Measurements from ENCODE around the gene TM9SF3.

TM9SF3 gene

DNA sequence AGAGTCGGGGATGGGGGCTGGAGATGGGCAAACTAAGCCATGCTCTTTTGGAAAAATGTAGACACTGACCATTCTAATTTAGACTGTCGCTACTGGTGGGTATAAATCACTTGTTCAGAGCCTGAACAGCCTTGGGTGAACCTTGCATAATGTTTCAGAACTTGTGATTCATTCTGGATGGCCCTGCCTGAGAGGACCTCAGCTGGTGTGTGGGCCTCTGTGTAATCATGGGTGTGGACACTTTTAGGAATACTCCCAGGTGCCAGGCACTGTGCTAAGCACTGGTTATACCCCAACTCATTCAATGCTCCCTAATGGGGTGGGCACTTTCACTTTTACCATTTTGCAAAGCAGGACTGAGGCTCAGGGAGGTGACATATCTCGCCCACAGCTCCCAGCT, 26.8 kb upstream of the TM9SF3 start:
- no peak for DNase-seq (ENCODE audit: extremely low spot score)
- TF ChIP-seq, protein P1, sequence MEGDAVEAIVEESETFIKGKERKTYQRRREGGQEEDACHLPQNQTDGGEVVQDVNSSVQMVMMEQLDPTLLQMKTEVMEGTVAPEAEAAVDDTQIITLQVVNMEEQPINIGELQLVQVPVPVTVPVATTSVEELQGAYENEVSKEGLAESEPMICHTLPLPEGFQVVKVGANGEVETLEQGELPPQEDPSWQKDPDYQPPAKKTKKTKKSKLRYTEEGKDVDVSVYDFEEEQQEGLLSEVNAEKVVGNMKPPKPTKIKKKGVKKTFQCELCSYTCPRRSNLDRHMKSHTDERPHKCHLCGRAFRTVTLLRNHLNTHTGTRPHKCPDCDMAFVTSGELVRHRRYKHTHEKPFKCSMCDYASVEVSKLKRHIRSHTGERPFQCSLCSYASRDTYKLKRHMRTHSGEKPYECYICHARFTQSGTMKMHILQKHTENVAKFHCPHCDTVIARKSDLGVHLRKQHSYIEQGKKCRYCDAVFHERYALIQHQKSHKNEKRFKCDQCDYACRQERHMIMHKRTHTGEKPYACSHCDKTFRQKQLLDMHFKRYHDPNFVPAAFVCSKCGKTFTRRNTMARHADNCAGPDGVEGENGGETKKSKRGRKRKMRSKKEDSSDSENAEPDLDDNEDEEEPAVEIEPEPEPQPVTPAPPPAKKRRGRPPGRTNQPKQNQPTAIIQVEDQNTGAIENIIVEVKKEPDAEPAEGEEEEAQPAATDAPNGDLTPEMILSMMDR (IDR thresholded peaks at IDR 0.05; ENCODE audit: control extremely low read depth, extremely low read depth, low read depth, missing control alignments), result no peak
- ChIA-PET POLR2A (no interaction called here), CTCF (no interaction called here)

DNA sequence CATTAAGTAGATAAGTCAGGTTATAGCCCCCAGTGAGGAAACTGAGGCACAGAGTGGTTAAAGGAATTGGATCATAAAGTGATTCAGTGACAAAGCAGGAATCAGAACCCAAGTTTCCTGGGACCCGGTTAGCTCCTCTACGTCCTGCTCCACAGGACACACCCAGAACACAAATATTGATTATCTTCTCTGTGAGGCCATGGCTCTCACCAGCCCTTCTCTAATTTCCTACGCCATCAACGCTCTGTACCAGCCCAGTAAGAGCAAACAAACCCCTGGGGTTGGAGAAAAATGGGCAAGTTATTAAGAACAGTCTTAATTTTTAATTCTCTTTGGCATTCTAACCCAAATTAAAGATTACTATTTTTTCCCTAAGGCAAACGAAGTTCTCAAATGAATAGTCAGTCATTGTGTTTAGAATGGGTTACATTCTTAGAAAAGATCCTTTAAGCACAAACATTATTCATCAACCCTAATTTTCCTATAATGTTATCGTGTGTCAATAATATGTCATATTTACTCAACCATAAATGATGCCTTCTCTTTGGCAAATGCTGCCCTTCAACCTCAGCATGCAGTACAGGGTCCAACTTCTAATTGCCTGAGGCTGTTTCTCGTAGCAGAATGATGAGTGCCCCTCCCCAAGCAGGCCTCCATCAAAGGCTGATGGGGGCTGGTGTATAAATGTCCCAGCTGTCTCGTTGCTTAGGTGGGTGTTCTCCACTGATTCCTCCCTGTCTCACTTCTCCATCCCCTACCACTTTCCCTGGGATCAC, 25.4 kb upstream of the TM9SF3 start:
- CTCF ChIA-PET, result no interaction called here
- DNase-seq (ENCODE audit: extremely low spot score), result no peak
- TF ChIP-seq, protein P1 (IDR thresholded peaks at IDR 0.05; ENCODE audit: control extremely low read depth, extremely low read depth, low read depth, missing control alignments), result no peak
- POLR2A ChIA-PET, result no interaction called here

GRCh38 chr10:96610817-96611216, 24.0 kb upstream of the TM9SF3 start:
- ChIA-PET POLR2A (interaction anchor here (0.6 kb wide), 1 partner anchor 18 kb away, joined by 7 read pairs; no protein-coding TSS in a partner anchor), CTCF (no interaction called here)

DNA sequence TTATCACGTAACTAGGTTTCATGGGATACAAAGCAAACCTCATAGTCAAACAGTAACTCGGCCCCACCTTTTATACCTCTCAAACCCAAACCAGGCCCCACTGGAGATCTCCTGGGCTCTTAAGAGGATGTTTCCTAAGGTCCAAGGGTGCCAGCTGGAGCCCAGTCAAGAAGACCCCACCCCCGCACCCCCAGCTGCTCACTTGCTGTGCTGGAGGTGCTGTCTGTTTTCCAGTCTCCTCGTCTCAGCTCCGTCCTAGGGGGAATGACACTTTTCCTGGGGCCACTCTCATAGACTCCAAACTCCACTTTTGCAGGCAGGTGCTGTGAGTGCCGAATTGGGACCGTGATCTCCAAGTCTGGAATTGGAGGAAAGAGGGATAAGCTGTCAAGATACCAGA, 22.7 kb upstream of the TM9SF3 start:
- POLR2A ChIA-PET, result no interaction called here

More at GRCh38 chr10:96610817-96611216, 24.0 kb upstream of the TM9SF3 start:
- DNase-seq (ENCODE audit: extremely low spot score), result no peak
- TF ChIP-seq, protein P1 (IDR thresholded peaks at IDR 0.05; ENCODE audit: control extremely low read depth, extremely low read depth, low read depth, missing control alignments), result no peak

DNA sequence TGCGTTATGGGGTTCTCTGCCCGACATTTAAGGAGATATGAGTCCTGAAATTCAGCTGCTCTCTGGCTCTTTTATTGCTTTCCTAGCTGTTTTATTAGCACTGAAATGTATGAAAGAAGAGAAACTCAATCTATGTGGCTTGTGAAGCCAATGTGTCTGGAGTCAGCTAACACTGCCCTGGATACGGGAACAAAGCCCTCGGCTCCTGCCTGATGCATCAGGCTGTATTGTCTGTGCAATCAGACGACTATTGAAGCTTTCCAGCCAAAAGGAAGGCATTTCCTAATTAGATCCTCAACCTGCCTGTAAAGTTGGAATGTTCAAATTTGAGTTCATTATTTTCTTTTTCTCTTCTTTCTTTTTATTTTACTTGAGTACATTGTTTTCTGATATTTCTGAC, 22.0 kb upstream of the TM9SF3 start:
- ChIA-PET POLR2A (no interaction called here), CTCF (interaction anchor here (1.2 to 1.9 kb wide), 5 partner anchors 13 to 233 kb away, joined by 3 to 6 read pairs (median 4); no protein-coding TSS in a partner anchor)
- no peak for DNase-seq (ENCODE audit: extremely low spot score)
- TF ChIP-seq, protein P1 (IDR thresholded peaks at IDR 0.05; ENCODE audit: control extremely low read depth, extremely low read depth, low read depth, missing control alignments), result no peak

More for the DNA sequence above, 22.7 kb upstream of the TM9SF3 start:
- no peak for DNase-seq (ENCODE audit: extremely low spot score)
- TF ChIP-seq, protein P1 (IDR thresholded peaks at IDR 0.05; ENCODE audit: control extremely low read depth, extremely low read depth, low read depth, missing control alignments), result no peak
- CTCF ChIA-PET, result interaction anchor here (1.2 to 1.9 kb wide), 4 partner anchors 12 to 234 kb away, joined by 3 to 6 read pairs (median 4); no protein-coding TSS in a partner anchor

GRCh38 chr10:96608262-96608661, 21.4 kb upstream of the TM9SF3 start:
- DNase-seq (ENCODE audit: extremely low spot score), result no peak
- ChIA-PET POLR2A (no interaction called here), CTCF (interaction anchor here (0.7 to 1.9 kb wide), 5 partner anchors 13 to 233 kb away, joined by 3 to 6 read pairs (median 4); no protein-coding TSS in a partner anchor)
- TF ChIP-seq, protein P1 (IDR thresholded peaks at IDR 0.05; ENCODE audit: control extremely low read depth, extremely low read depth, low read depth, missing control alignments), result no peak
